ENCODE measurements around the gene DNAJC13. TPM values are rescaled to one million over a fixed set of nuclear protein-coding genes. Genes with fewer than 3 reads are reported as not detected.

The DNAJC13 gene
- total and polyA plus RNA-seq, 2 donors (not counting 1 experiment from before 2014, with no cell fraction given), result 9.7 to 51.1 TPM

- Histone ChIP-seq H3K27ac (ENCODE audit: low read length in 2 of 2) (no peak overlapping the region), H3K79me2 (ENCODE audit: control insufficient read depth, insufficient read depth, low read length) (no peaks in the 10 kb centered on the region), H3K36me3 (replicated peaks in 1 of 2; ENCODE audit: control extremely low read depth in 1 of 2, control insufficient read depth in 1 of 2, extremely low read depth in 1 of 2, insufficient read depth in 2 of 2, low read length in 1 of 2) (peaks cover 16 to 80% of the 10 kb centered on the region in 2 experiments), H3K9me3 (ENCODE audit: control extremely low read depth in 1 of 3, control insufficient read depth in 2 of 3, insufficient read depth in 1 of 3, low read length in 2 of 3) (no peaks in the 10 kb centered on the region), H3K4me3 (ENCODE audit: control extremely low read depth in 1 of 5, extremely low read depth in 1 of 5, insufficient read depth in 1 of 5, low read depth in 2 of 5, low read length in 4 of 5) (no peak overlapping the region), H2AFZ (ENCODE audit: insufficient read depth, low read depth, low read length, poor library complexity, severe bottlenecking) (no peak overlapping the region), H3K27me3 (replicated peaks in 1 of 4; ENCODE audit: control extremely low read depth in 1 of 4, control insufficient read depth in 3 of 4, insufficient read depth in 4 of 4, low read length in 3 of 4) (no peaks in the 10 kb centered on the region), H3K9ac (ENCODE audit: low read length) (no peak overlapping the region), H3K4me1 (ENCODE audit: control insufficient read depth in 2 of 2, insufficient read depth in 2 of 2, low read length in 2 of 2) (no peaks in the 10 kb centered on the region), H4K20me1 (ENCODE audit: control insufficient read depth, insufficient read depth, low read length, poor library complexity, severe bottlenecking) (no peaks in the 10 kb centered on the region), H3K4me2 (replicated peaks; ENCODE audit: low read depth, low read length, poor library complexity, severe bottlenecking) (no peak overlapping the region)
- H3K9me3 Mint-ChIP-seq (ENCODE audit: insufficient read depth), result no peaks in the 10 kb centered on the region
- CTCF ChIA-PET, result interaction anchor here (2.3 kb wide), 1 partner anchor 14 kb away, joined by 7 read pairs; no protein-coding TSS in a partner anchor
- 75% methylated on average over 1 of the region's 3 CpGs for WGBS (ENCODE audit: insufficient coverage)
- POLR2A ChIA-PET, result no interaction called here
- H3K27ac Mint-ChIP-seq, result no peak overlapping the region
- intact Hi-C loops (cut with micrococcal nuclease), result no loop called here
- DNase-seq (no peak), ATAC-seq (ENCODE audit: low read depth) (no peak)
- no peak overlapping the region for H3K4me3 Mint-ChIP-seq
- TF ChIP-seq EZH2 (IDR thresholded peaks at IDR 0.05; ENCODE audit: borderline replicate concordance, insufficient read depth, low read depth, low read length, poor library complexity, severe bottlenecking) (no peak), CTCF (IDR thresholded peaks at IDR 0.05) (no peak)
- no peaks in the 10 kb centered on the region for H3K4me1 Mint-ChIP-seq
- no peaks in the 10 kb centered on the region for H3K27me3 Mint-ChIP-seq
Measured at GRCh38 chr3:132522353-132522752, 105.1 kb downstream of the DNAJC13 start.

- peaks cover 22 to 72% of the 10 kb centered on the region in 2 experiments for H3K36me3 ChIP-seq (replicated peaks in 1 of 2; ENCODE audit: control extremely low read depth in 1 of 2, control insufficient read depth in 1 of 2, extremely low read depth in 1 of 2, insufficient read depth in 2 of 2, low read length in 1 of 2)
- H3K27ac Mint-ChIP-seq, result no peak overlapping the region
- TF ChIP-seq EZH2 (IDR thresholded peaks at IDR 0.05; ENCODE audit: borderline replicate concordance, insufficient read depth, low read depth, low read length, poor library complexity, severe bottlenecking), result no peak
- TF ChIP-seq CTCF (IDR thresholded peaks at IDR 0.05), result no peak
- DNase-seq, result no peak
- H3K4me3 ChIP-seq (ENCODE audit: control extremely low read depth in 1 of 5, extremely low read depth in 1 of 5, insufficient read depth in 1 of 5, low read depth in 2 of 5, low read length in 4 of 5), result no peak overlapping the region
- WGBS (ENCODE audit: insufficient coverage), result 100% methylated on average over 3 of the region's 3 CpGs
- H3K9me3 Mint-ChIP-seq (ENCODE audit: insufficient read depth), result no peaks in the 10 kb centered on the region
- intact Hi-C loops (cut with micrococcal nuclease), result loop anchor here (10.0 kb wide), 1 partner anchor 854 kb away; no protein-coding TSS in a partner anchor
- ChIA-PET POLR2A (no interaction called here), CTCF (interaction anchor here (1.0 kb wide), 1 partner anchor 111 kb away, joined by 3 read pairs; no protein-coding TSS in a partner anchor)
- H2AFZ ChIP-seq (ENCODE audit: insufficient read depth, low read depth, low read length, poor library complexity, severe bottlenecking), result no peak overlapping the region
- ATAC-seq (ENCODE audit: low read depth), result no peak
- no peak overlapping the region for H3K4me2 ChIP-seq (replicated peaks; ENCODE audit: low read depth, low read length, poor library complexity, severe bottlenecking)
- no peaks in the 10 kb centered on the region for H3K4me1 ChIP-seq (ENCODE audit: control insufficient read depth in 2 of 2, insufficient read depth in 2 of 2, low read length in 2 of 2)
- H3K27me3 Mint-ChIP-seq, result no peaks in the 10 kb centered on the region
- H3K9me3 ChIP-seq (ENCODE audit: control extremely low read depth in 1 of 3, control insufficient read depth in 2 of 3, insufficient read depth in 1 of 3, low read length in 2 of 3), result no peaks in the 10 kb centered on the region
- no peaks in the 10 kb centered on the region for H3K27me3 ChIP-seq (replicated peaks in 1 of 4; ENCODE audit: control extremely low read depth in 1 of 4, control insufficient read depth in 3 of 4, insufficient read depth in 4 of 4, low read length in 3 of 4)
- H3K4me3 Mint-ChIP-seq, result no peak overlapping the region
- no peaks in the 10 kb centered on the region for H4K20me1 ChIP-seq (ENCODE audit: control insufficient read depth, insufficient read depth, low read length, poor library complexity, severe bottlenecking)
- H3K79me2 ChIP-seq (ENCODE audit: control insufficient read depth, insufficient read depth, low read length), result no peaks in the 10 kb centered on the region
- H3K4me1 Mint-ChIP-seq, result no peaks in the 10 kb centered on the region
- H3K9ac ChIP-seq (ENCODE audit: low read length), result no peak overlapping the region
- no peak overlapping the region for H3K27ac ChIP-seq (ENCODE audit: low read length in 2 of 2)
Measured at GRCh38 chr3:132530624-132531023, 113.3 kb downstream of the DNAJC13 start.
